IMR-90 (cell line): ENCODE measurements around the gene ERVK3-1.

Experiments
- ELK1 ChIP-seq: fragments of 150-350 bp; IDR thresholded peaks from 2 replicates; pipeline ENCODE4 v1.6.1; 2016; ENCODE audit warnings: low read depth, mild to moderate bottlenecking, low read length, moderate library complexity, borderline replicate concordance
- SMC3 ChIP-seq: fragments of 150-350 bp; IDR thresholded peaks from 2 replicates; pipeline ENCODE4 v1.6.1; 2016; ENCODE audit warnings: low read depth, mild to moderate bottlenecking, antibody characterized with exemption, low read length, moderate library complexity

GRCh38 chr19:58261968-58262921 lies 42.9 kb upstream of the ERVK3-1 start:
- TF ChIP-seq SMC3 (no peak), ELK1 (no peak)
